GM10266 (cell line): ENCODE data around the gene PGC.
"Not testable (repeated sequence)": the region's sequence is repeated elsewhere in the genome, so short reads cannot be mapped to it uniquely, and the experiment has no call there.

Experiments
- DNase-seq: peaks from one replicate; pipeline ENCODE4 v3.0.0; 2012; ENCODE audit errors: extremely low spot score
- TF ChIP-seq, protein P1 (sequence below): IDR thresholded peaks from 2 replicates; pipeline ENCODE4 v1.5.1; 2012; ENCODE audit warnings: mild to moderate bottlenecking, low read depth; ENCODE audit not compliant: control insufficient read depth, insufficient read depth; ENCODE audit errors: missing control alignments

Gene PGC

DNA sequence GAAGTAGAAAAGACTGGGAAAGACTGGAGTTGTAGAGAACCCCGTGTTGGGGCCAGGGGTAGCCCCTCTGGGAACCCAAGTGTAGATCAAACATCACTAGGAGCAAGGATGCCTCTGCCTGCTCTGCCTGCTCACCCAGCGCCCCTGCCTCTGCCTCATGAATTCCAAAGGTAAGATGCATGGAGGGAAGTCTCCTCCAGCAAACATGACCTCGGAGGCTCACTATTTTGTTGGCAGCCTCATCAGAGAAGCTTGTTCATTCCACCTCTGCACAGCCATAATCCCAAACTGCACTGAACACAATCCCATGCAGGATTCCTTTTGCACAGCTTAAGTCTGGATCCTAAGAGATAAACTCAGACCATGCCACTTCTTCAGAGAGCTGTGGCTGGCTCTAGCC is 27.6 kb upstream of the PGC start:
- DNase-seq = no peak
- TF ChIP-seq, protein P1, sequence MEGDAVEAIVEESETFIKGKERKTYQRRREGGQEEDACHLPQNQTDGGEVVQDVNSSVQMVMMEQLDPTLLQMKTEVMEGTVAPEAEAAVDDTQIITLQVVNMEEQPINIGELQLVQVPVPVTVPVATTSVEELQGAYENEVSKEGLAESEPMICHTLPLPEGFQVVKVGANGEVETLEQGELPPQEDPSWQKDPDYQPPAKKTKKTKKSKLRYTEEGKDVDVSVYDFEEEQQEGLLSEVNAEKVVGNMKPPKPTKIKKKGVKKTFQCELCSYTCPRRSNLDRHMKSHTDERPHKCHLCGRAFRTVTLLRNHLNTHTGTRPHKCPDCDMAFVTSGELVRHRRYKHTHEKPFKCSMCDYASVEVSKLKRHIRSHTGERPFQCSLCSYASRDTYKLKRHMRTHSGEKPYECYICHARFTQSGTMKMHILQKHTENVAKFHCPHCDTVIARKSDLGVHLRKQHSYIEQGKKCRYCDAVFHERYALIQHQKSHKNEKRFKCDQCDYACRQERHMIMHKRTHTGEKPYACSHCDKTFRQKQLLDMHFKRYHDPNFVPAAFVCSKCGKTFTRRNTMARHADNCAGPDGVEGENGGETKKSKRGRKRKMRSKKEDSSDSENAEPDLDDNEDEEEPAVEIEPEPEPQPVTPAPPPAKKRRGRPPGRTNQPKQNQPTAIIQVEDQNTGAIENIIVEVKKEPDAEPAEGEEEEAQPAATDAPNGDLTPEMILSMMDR = no peak

DNA sequence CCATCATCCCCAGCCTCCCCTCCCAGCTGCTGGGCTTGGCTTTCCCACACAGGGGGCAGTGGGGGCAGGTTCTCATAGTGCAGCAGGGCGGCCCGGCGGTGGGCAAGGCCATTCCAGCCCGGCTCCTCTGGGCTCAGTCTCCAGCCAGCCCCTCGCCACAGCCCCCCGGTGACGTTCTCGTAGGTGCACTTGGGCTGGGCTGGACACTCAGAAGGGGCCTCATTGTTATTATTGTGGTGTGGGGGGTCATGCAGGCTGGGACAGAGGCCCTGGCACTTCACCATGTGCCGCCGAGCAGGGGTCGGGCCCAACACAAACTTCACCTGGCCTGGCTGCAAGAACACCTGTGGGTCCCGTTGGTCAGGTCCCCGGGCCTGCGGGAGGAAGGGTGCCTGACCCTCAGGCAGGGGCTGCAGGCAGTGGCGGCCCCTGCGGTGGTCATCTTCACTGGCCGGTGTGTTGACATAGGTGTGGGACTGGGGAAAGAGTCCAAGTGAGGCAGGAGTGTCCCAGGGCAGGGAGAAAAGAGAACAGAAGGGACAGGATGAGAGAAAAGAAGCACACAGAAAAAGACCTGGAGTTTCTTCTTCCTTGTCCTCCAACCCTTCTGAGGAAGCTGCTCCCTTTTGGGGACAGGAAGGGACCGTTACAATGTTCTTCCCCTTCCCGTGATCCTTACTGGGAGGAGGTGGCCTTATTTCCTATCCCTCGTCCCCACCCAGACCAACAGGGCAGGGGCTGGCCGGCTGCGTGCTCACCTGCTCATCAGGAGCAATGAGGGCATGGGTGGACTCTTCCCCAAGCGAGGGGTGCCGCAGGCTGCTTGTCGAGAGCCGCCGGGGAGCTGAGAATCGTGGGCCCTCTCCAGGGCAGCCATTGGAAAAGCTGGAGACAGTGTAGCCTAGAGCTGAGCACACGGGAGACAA is 24.1 kb upstream of the PGC start:
- TF ChIP-seq, protein P1 = no peak
- no peak for DNase-seq

DNA sequence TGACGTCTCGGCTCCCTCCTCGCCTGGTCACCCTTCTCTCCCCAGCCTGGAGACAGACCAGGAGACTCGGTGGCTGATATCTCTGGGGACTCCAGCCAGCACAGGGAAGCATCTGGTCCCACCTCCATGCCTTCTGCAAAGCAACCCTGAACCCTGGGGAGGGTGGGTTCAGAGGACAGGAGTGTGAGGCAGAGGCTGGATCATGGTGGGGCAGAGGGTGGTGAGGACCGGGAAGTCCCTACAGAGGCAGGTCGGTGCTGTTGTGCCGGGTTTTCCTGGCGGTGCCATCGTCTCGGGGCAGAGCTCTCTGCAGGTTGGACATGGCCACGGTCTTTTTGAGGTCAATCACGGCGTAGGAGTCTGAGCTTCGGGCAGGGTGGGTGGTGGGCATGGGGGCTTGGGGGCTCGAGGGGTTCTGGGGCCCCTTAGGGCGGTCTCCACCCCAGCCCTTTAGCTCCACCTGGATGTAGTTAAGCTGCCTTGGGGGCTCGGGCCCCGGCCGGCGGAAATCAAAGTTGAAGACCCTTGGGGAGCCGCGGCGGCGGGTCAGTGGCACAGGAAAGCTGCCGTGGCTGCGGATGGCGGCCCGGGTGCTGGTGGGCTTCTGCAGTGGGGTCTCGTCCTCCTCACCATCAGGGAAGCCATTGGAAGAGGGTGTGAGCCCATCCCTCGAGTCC is 23.3 kb upstream of the PGC start:
- TF ChIP-seq, protein P1 = no peak
- DNase-seq = no peak

DNA sequence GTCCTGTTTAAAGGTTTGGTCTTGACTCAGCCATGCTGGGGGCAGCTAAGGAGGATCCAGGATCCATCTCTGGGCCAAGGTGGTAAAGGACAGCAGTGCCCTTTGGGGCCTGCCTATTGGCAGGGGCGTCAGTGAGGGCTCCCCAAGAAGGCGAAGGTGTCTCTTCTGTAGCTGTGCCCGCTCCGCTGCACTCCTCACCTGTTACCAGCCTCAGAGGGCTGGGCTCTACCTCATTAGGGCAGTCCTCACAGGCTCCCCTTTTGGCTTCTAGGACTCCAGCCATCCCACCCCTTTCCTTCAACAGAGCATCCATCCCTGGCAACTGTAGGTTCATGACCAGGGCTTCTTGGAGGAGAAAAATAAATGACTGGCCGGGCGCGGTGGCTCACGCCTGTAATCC is 22.2 kb upstream of the PGC start:
- TF ChIP-seq, protein P1 = no peak

DNA sequence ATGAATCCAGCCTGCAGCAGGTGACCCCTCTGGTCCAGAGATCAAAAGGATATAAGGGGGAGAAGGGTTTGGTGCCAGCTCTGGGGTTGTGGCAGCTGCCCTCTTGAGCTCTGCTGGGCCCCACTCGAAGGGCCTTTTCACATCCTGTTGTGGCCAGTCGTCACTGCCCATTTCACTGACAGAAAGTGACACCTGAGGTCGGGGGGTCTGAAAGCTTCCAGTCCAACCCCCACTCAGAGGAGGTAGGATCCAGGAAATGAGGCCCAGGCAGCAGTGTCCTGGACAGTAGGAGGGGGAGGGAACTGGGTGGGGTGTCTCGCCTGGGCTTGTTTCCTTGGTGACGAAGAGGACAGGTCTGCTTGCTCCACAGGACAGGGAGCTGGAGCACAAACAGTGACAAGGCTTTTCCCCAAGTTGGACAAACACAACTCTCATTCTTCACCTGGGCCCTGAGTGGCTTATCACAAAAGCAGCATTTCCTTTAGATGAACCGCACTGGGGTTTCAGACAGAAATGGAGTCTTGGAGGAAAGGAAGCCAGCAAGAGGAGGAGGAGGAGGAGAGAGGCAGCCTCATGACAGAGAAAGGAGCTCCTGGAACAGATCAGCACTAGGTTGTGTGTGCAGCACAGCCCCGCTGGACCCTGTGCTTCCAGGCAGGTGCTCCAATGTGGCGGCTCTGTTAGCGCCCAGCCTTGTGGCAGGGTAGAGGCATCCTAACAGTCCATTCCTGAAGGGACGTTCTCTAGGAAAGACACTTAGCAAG is 21.5 kb upstream of the PGC start:
- TF ChIP-seq, protein P1 = no peak
- DNase-seq = no peak

More for the DNA sequence above, 22.2 kb upstream of the PGC start:
- no peak for DNase-seq

DNA sequence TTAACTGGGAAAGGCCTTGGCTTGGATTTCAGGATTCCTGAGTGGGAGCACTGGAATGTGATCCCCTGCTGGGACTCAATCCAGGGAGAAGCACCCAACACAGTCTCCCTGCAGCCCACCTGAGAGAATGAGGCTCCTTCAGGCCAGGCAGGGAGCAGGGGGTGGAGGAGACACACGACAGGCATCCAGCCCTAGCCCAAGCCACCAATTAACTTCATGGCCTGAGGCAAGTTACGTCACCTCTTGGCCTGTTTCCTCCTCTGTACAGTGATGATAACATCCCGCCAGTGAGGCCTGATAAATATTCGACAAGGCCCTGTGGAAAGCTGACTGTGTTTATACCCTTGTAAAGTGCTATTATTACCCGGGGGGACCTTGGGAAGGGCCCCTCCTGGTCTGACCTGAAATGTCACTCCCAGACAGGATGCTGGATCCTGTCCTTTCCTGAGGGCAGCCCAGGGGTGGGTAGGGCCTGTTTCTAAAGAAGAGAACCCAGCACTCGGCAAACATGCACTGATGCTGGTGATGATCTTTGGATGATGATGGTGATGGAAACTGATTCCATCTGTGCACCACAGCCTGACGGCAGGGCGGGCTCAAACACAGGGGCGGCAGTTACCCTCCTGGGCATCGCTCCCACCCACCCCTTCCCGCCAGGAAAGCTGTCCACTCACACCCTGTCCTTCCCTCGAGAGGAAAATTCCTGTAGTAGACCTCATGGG is 20.1 kb upstream of the PGC start:
- TF ChIP-seq, protein P1 = no peak
- DNase-seq = no peak

DNA sequence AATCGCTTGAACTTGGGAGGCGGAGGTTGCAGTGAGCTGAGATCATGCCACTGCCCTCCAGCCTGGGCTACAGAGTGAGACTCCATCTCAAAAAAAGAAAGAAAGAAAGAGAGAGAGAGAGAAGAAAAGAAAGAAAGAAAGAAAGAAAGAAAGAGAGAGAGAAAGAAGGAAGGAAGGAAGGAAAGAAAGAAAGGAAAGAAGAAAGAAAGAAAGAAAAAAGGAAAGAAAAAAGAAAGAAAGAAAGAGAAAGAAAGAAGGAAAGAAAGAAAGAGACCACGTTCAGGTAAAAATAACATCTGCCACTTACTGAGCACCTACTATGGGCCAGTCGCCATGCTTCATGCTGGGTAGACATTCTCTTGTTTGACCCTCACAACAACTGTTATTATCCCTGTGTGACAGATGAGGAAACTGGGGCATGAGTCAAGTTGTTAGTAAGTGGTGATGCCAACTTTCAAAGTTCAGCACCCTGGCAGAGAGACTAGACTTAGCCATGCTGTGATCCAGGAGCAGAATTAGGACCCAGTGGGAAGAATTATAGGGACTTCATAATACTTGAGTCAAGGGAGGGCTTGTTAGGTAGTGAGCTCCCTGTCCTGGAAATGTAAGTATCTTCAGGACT is 19.0 kb upstream of the PGC start:
- not testable (repeated sequence) for DNase-seq
